IPS-18c (cell line): ENCODE data around the gene EGFLAM.
"Not testable (repeated sequence)": the region's sequence is repeated elsewhere in the genome, so short reads cannot be mapped to it uniquely, and the experiment has no call there.

Experiments used
- H3K4me3 ChIP-seq: 2 replicates; pipeline ENCODE4 v1.7.0; 2013; ENCODE audit warnings: low read depth, mild to moderate bottlenecking, low read length, moderate library complexity; ENCODE audit not compliant: insufficient read depth
- H3K9me3 ChIP-seq: one replicate; pipeline ENCODE4 v1.6.1; 2013; ENCODE audit warnings: mild to moderate bottlenecking, low read length, moderate library complexity; ENCODE audit not compliant: control insufficient read depth, insufficient read depth

The EGFLAM gene

DNA sequence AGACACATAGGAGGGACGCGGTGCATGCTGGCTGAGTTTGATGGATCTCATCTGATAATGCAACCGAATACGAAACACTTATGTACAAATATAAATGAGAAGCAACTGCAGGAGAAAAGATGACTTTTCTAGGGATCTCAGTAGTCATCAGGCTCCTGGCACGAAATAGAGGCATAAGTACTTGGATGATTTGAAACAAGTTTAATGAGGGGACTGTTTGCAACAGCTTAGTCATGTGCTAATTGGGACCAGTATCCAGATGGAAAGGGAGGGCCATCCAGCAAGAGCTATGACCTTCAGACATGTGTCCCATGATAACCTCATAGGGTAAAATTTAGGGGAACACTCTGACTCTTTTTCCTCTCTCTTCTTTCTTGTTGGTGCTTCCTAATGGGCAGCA is 123.0 kb downstream of the EGFLAM start:
- no peaks in the 10 kb centered on the region for H3K9me3 ChIP-seq

GRCh38 chr5:38382898-38383297 is 124.5 kb downstream of the EGFLAM start:
- Histone ChIP-seq H3K4me3 (no peak overlapping the region), H3K9me3 (no peaks in the 10 kb centered on the region)

More for the DNA sequence above, 123.0 kb downstream of the EGFLAM start:
- H3K4me3 ChIP-seq, result no peak overlapping the region

GRCh38 chr5:38383701-38384100 is 125.3 kb downstream of the EGFLAM start:
- Histone ChIP-seq H3K4me3 (no peak overlapping the region), H3K9me3 (no peaks in the 10 kb centered on the region)

DNA sequence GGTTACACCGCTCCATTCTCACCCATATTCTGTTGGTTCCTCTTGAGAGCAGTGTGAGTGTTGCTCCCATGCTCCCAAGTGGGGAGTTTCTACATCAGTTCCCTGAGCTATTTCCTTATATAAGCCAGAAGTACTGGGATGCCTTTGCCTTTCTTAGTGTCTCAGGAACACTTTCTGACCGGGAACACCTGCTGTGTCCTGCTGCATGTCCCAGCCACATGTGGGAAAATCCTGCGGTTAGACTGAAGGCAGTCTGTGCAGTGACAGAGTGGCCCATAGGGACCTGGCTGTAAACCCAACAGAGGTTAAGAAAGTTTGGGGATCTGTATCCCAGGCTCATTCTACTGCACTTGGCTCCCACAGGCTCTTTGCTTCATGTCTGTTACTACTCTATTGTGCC is 126.0 kb downstream of the EGFLAM start:
- H3K4me3 ChIP-seq, result no peak overlapping the region
- no peaks in the 10 kb centered on the region for H3K9me3 ChIP-seq

GRCh38 chr5:38387161-38387560 is 128.8 kb downstream of the EGFLAM start:
- no peak overlapping the region for H3K4me3 ChIP-seq

GRCh38 chr5:38393636-38394035 is 135.3 kb downstream of the EGFLAM start:
- Histone ChIP-seq H3K9me3 (no peaks in the 10 kb centered on the region), H3K4me3 (no peak overlapping the region)

More at GRCh38 chr5:38387161-38387560, 128.8 kb downstream of the EGFLAM start:
- H3K9me3 ChIP-seq, result no peaks in the 10 kb centered on the region

- no peak overlapping the region for H3K4me3 ChIP-seq
- H3K9me3 ChIP-seq, result no peaks in the 10 kb centered on the region
These were observed 138.4 kb downstream of the EGFLAM start for GRCh38 chr5:38396766-38397165.

- H3K4me3 ChIP-seq, result no peak overlapping the region
- H3K9me3 ChIP-seq, result no peaks in the 10 kb centered on the region
These were observed 142.0 kb downstream of the EGFLAM start for GRCh38 chr5:38400365-38400764.

- Histone ChIP-seq H3K9me3 (no peaks in the 10 kb centered on the region), H3K4me3 (no peak overlapping the region)
These were observed 142.8 kb downstream of the EGFLAM start for GRCh38 chr5:38401145-38401544.

- H3K9me3 ChIP-seq, result no peaks in the 10 kb centered on the region
- H3K4me3 ChIP-seq, result no peak overlapping the region
These were observed 145.0 kb downstream of the EGFLAM start for GRCh38 chr5:38403406-38403805.

- H3K9me3 ChIP-seq, result no peaks in the 10 kb centered on the region
- no peak overlapping the region for H3K4me3 ChIP-seq
These were observed 145.7 kb downstream of the EGFLAM start for GRCh38 chr5:38403877-38404635.

DNA sequence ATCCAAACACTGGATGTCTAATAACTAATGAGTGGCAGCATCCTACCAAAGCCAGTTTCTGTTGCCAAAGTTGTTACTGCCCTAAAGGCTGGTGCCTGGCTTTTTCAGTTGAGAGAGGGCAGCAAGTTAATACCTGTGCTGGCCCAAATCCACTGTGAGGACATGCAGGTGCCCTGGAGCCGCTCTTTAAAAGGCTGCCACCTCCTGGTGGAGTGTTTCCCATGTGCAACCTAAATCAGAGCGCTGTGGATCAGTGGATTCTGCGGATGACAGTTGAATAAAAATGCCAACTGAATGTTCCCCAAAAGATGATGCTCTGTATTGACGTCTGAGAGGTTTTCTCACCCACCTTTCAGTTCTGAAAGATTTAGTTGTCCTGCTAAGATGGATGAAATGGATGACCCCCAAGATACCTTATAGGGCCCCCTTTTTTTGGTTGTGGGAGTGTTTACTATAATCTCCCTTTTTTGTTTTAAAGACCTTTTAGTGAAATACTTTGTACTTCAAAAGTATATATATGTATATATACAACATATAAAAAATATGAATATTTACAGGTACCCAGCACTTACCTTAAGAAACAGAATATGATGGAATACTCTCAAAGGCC is 146.4 kb downstream of the EGFLAM start:
- Histone ChIP-seq H3K9me3 (no peaks in the 10 kb centered on the region), H3K4me3 (no peak overlapping the region)

DNA sequence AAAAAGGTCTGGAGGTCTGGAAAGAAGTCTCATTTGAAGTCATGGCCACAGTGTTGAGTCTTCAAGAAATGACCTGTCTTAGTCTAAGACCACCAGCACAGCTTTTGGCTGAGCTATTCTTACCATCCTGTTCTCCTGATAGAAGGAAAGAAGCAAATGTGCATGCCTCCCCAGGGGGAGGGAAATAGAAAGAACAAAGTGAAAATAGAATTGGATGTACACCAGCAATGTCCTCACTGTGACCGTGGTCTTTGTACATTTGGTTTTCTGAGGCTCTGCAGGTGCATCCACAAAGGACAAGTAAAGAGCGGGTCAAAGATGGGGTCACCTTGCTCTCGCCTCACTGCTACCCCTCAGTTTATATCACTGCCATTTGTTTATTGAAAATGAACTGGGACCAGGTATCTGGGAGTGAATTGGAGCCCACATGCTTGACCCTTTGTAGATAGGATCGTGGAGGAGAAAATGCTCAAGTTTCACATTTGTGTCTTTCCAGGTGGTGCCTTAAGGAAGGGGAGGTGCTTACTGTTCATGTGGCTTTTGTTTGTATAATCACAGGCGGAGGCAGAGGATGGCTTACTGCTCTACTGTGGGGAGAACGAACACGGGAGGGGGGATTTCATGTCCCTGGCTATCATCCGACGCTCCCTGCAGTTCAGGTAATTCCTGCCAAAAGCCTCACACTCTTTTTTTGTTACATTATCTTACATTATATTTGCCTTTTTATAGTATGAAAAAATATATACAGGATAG is 150.3 kb downstream of the EGFLAM start:
- H3K4me3 ChIP-seq, result no peak overlapping the region
- H3K9me3 ChIP-seq, result no peaks in the 10 kb centered on the region

GRCh38 chr5:38410304-38410990 is 152.1 kb downstream of the EGFLAM start:
- H3K4me3 ChIP-seq, result no peak overlapping the region

DNA sequence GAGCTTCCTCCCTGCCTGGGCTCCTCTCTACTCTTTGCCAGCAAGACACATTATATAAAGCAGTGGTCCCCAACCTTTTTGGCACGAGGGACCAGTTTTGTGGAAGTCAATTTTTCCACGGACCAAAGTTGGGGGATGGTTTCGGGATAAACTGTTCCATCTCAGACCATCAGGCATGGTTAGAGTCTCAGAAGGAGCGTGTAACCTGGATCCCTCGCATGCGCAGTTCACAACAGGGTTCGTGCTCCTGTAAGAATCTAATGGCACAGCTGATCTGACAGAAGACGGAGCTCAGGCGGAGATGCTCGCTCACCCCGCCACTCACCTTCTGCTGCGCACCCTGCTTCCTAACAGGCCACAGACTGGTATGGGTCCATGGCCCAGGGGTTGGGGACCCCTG is 155.3 kb downstream of the EGFLAM start:
- no peak overlapping the region for H3K4me3 ChIP-seq
- H3K9me3 ChIP-seq, result no peaks in the 10 kb centered on the region

More at GRCh38 chr5:38410304-38410990, 152.1 kb downstream of the EGFLAM start:
- H3K9me3 ChIP-seq, result no peaks in the 10 kb centered on the region

DNA sequence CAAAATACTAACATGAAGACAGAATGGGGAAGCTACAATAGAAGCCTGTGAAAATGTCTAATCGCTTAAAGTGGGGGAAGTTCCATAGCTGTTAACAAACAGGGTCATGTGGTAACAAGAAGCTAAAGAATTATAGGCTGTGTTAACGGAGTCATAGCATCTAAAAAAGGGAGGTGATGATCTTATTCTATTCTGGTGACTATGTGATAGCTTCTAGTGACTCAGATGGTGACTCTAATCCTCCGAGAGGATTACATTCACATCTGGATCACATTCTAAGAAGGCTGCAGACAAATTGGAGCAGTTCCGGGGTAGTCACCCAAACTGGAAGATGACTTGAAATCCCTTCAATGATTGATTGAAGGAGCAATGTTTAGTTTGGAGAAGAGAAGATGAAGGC is 156.0 kb downstream of the EGFLAM start:
- no peak overlapping the region for H3K4me3 ChIP-seq
- no peaks in the 10 kb centered on the region for H3K9me3 ChIP-seq

- not testable (repeated sequence) for H3K4me3 ChIP-seq, H3K9me3 ChIP-seq
These were observed 157.4 kb downstream of the EGFLAM start for GRCh38 chr5:38415772-38416171.
